GM21786 (cell line): ENCODE results near the gene EEIG1.

Experiments used
- ATAC-seq: cut with Tn5 transposase; IDR thresholded peaks from one replicate; pipeline ENCODE4 v1.9.1; 2021; ENCODE audit not compliant: unreplicated experiment

Gene EEIG1

GRCh38 chr9:127942216-127943010 is 38.4 kb downstream of the EEIG1 start:
- no peak for ATAC-seq

GRCh38 chr9:127941961-127942215 is 38.9 kb downstream of the EEIG1 start:
- no peak for ATAC-seq

- no peak for ATAC-seq
Observed at GRCh38 chr9:127941062-127941960, 39.5 kb downstream of the EEIG1 start.

GRCh38 chr9:127940593-127940992 is 40.2 kb downstream of the EEIG1 start:
- ATAC-seq: no peak

GRCh38 chr9:127938298-127938690 is 42.5 kb downstream of the EEIG1 start:
- ATAC-seq: no peak

GRCh38 chr9:127937388-127938297 is 43.1 kb downstream of the EEIG1 start, which contains the start of gene DPM2:
DPM2 (minus strand) TSS chr9:127937854; CDS start chr9:127937820, 34 bp downstream.
- peak; percentile 94 for ATAC-seq

GRCh38 chr9:127937056-127937387 is 43.8 kb downstream of the EEIG1 start:
- no peak for ATAC-seq

GRCh38 chr9:127936347-127936852 is 44.4 kb downstream of the EEIG1 start:
- ATAC-seq: no peak

- ATAC-seq: no peak
Observed at GRCh38 chr9:127935765-127936221, 45.0 kb downstream of the EEIG1 start.

GRCh38 chr9:127934986-127935385 is 45.8 kb downstream of the EEIG1 start:
- ATAC-seq: no peak

- ATAC-seq: no peak
Observed at GRCh38 chr9:127934248-127934647, 46.5 kb downstream of the EEIG1 start.

GRCh38 chr9:127931092-127931881 is 49.5 kb downstream of the EEIG1 start:
- ATAC-seq: peak; percentile 26
